HG02642 (cell line): Measurements from ENCODE around the gene UGT1A10.
"Not testable (repeated sequence)": the region's sequence is repeated elsewhere in the genome, so short reads cannot be mapped to it uniquely, and the experiment has no call there.

Experiments
- ATAC-seq: cut with Tn5 transposase; IDR thresholded peaks from one replicate; pipeline ENCODE4 v1.9.1; 2021; ENCODE audit warnings: mild to moderate bottlenecking; ENCODE audit not compliant: unreplicated experiment, poor library complexity

The UGT1A10 gene

GRCh38 chr2:233728723-233729301 is 92.6 kb downstream of the UGT1A10 start, which contains the start of gene UGT1A3:
Gene UGT1A3, plus strand, starts transcription at chr2:233729042. Its CDS starts 85 bp downstream, at chr2:233729127.
- no peak for ATAC-seq

GRCh38 chr2:233736868-233737653 is 100.8 kb downstream of the UGT1A10 start:
- ATAC-seq, result not testable (repeated sequence)

GRCh38 chr2:233740870-233741269 is 104.6 kb downstream of the UGT1A10 start:
- ATAC-seq, result no peak

GRCh38 chr2:233743464-233744259 is 107.4 kb downstream of the UGT1A10 start:
- no peak for ATAC-seq

GRCh38 chr2:233745073-233745755 is 109.0 kb downstream of the UGT1A10 start:
- no peak for ATAC-seq

GRCh38 chr2:233745838-233746237 is 109.6 kb downstream of the UGT1A10 start:
- ATAC-seq, result not testable (repeated sequence)

GRCh38 chr2:233746475-233747282 is 110.4 kb downstream of the UGT1A10 start:
- ATAC-seq, result no peak

GRCh38 chr2:233747283-233747544 is 111.0 kb downstream of the UGT1A10 start:
- no peak for ATAC-seq

GRCh38 chr2:233750689-233751088 is 114.4 kb downstream of the UGT1A10 start:
- not testable (repeated sequence) for ATAC-seq

GRCh38 chr2:233751212-233752009 is 115.2 kb downstream of the UGT1A10 start:
- not testable (repeated sequence) for ATAC-seq

GRCh38 chr2:233754872-233755611 is 118.8 kb downstream of the UGT1A10 start:
- no peak for ATAC-seq

GRCh38 chr2:233756429-233757081 is 120.3 kb downstream of the UGT1A10 start:
- no peak for ATAC-seq

GRCh38 chr2:233758141-233758540 is 121.9 kb downstream of the UGT1A10 start:
- ATAC-seq, result no peak

GRCh38 chr2:233758849-233759248 is 122.6 kb downstream of the UGT1A10 start:
- ATAC-seq, result no peak

- no peak for ATAC-seq
These were observed 123.8 kb downstream of the UGT1A10 start, which contains the start of gene UGT1A1 for GRCh38 chr2:233760043-233760442. Gene UGT1A1, plus strand, starts transcription at chr2:233760270. Its CDS starts 18 bp downstream, at chr2:233760288.

- ATAC-seq, result no peak
These were observed 125.0 kb downstream of the UGT1A10 start for GRCh38 chr2:233761040-233761769.

GRCh38 chr2:233764264-233764663 is 128.0 kb downstream of the UGT1A10 start:
- no peak for ATAC-seq
